Measurements from ENCODE around the gene CCDC30. TPM values are rescaled to one million over a fixed set of nuclear protein-coding genes. Genes with fewer than 3 reads are reported as not detected.

The CCDC30 gene
- total and polyA plus RNA-seq, 10 donors, result 0.65 to 11.6 (median 3.7) TPM

- WGBS, 5 donors, result 30 to 44% (median 34%) methylated on average over 3 of the region's 3 CpGs
- Histone ChIP-seq H3K36me3 (no peaks in the 10 kb centered on the region), H3K27ac (peak overlapping the region in 7 of 8 donors; percentile 37 to 74 (median 57)), H3K9me3 (no peaks in the 10 kb centered on the region), H3K4me3 (peak overlapping the region in 5 of 8 donors; percentile 9 to 59 (median 23)), H3K4me1 (peaks cover 0 to 17% (median 12%) of the 10 kb centered on the region in 6 donors), H3K27me3 (replicated peaks in 1 of 7) (no peaks in the 10 kb centered on the region)
- intact Hi-C loops (cut with DNase I; ENCODE audit: low total_unique reads), result no loop called here
- no peak for DNase-seq
- TF ChIP-seq CTCF (IDR thresholded peaks at IDR 0.05 in 8 of 11, conservative IDR thresholded peaks at IDR 0.05 in 3 of 11) (no peak), POLR2AphosphoS5 (IDR thresholded peaks at IDR 0.05) (peak in 1 of 3 donors; percentile 25), POLR2A (IDR thresholded peaks at IDR 0.05) (no peak)
Observed at GRCh38 chr1:42529724-42530181, 66.7 kb downstream of the CCDC30 start.

DNA sequence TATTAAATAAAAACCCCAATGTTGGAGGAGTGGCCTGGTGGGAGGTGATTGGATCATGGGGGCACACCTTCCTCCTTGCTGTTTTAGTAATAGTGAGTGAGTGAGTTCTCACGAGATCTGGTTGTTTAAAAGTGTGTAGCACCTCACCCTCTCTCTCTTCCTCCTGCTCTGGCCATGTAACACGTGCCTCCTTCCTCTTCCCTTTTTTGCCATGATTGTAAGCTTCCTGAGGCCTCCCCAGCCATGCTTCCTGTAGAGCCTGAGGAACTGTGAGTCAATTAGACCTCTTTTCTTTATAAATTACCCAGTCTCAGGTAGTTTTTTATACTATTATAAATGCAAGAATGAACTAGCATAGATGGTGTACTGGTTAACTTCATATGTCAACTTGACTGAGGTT is 68.0 kb downstream of the CCDC30 start:
- no peaks in the 10 kb centered on the region for H3K36me3 ChIP-seq
- DNase-seq, result no peak
- H3K4me1 ChIP-seq, result peaks cover 0 to 17% (median 12%) of the 10 kb centered on the region in 6 donors
- no peak for TF ChIP-seq POLR2A (IDR thresholded peaks at IDR 0.05)
- TF ChIP-seq CTCF (IDR thresholded peaks at IDR 0.05 in 8 of 11, conservative IDR thresholded peaks at IDR 0.05 in 3 of 11), result no peak
- TF ChIP-seq POLR2AphosphoS5 (IDR thresholded peaks at IDR 0.05), result no peak
- no peak overlapping the region for H3K4me3 ChIP-seq
- H3K27ac ChIP-seq, result no peak overlapping the region
- peaks cover 0 to under 1% (median 0%) of the 10 kb centered on the region in 8 donors for H3K9me3 ChIP-seq
- WGBS, 5 donors, result 18 to 48% (median 38%) methylated on average over 2 of the region's 2 CpGs
- intact Hi-C loops (cut with DNase I; ENCODE audit: low total_unique reads), result no loop called here
- no peaks in the 10 kb centered on the region for H3K27me3 ChIP-seq (replicated peaks in 1 of 7)

- peaks cover 0 to 17% (median 12%) of the 10 kb centered on the region in 6 donors for H3K4me1 ChIP-seq
- WGBS, 5 donors, result 70 to 95% (median 84%) methylated on average over 6 of the region's 6 CpGs
- H3K36me3 ChIP-seq, result peaks cover 0 to 9% (median 0%) of the 10 kb centered on the region in 6 donors
- no peak overlapping the region for H3K4me3 ChIP-seq
- H3K9me3 ChIP-seq, result peaks cover 0 to 14% (median 8%) of the 10 kb centered on the region in 8 donors
- H3K27me3 ChIP-seq (replicated peaks in 1 of 7), result no peaks in the 10 kb centered on the region
- no peak overlapping the region for H3K27ac ChIP-seq
- TF ChIP-seq POLR2AphosphoS5 (IDR thresholded peaks at IDR 0.05) (no peak), CTCF (IDR thresholded peaks at IDR 0.05 in 8 of 11, conservative IDR thresholded peaks at IDR 0.05 in 3 of 11) (no peak), POLR2A (IDR thresholded peaks at IDR 0.05) (no peak)
- intact Hi-C loops (cut with DNase I; ENCODE audit: low total_unique reads), result no loop called here
- no peak for DNase-seq
Observed at GRCh38 chr1:42533101-42533863, 70.2 kb downstream of the CCDC30 start.

GRCh38 chr1:42541104-42541503 is 78.0 kb downstream of the CCDC30 start:
- intact Hi-C loops (cut with DNase I; ENCODE audit: low total_unique reads), result no loop called here
- H3K27me3 ChIP-seq (replicated peaks in 1 of 7), result no peaks in the 10 kb centered on the region
- no peak for TF ChIP-seq CTCF (IDR thresholded peaks at IDR 0.05 in 8 of 11, conservative IDR thresholded peaks at IDR 0.05 in 3 of 11)
- no peak for TF ChIP-seq POLR2AphosphoS5 (IDR thresholded peaks at IDR 0.05)
- no peak for TF ChIP-seq POLR2A (IDR thresholded peaks at IDR 0.05)
- H3K4me3 ChIP-seq, result no peak overlapping the region
- no peaks in the 10 kb centered on the region for H3K4me1 ChIP-seq
- no peak for DNase-seq
- H3K36me3 ChIP-seq, result peaks cover 0 to 9% (median 0%) of the 10 kb centered on the region in 6 donors
- H3K27ac ChIP-seq, result no peak overlapping the region
- 71 to 90% (median 80%) methylated on average over 1 of the region's 1 CpG for WGBS, 5 donors
- peaks cover 0 to 14% (median 8%) of the 10 kb centered on the region in 8 donors for H3K9me3 ChIP-seq
